Muscle layer of duodenum (tissue), 2 donors: ENCODE results near the gene CTTNBP2.

ENCODE experiments used
- H3K27ac ChIP-seq: one replicate; pipeline ENCODE4 v1.7.0; 2013; ENCODE audit warnings: mild to moderate bottlenecking, low read length
- H3K27me3 ChIP-seq: one replicate; pipeline ENCODE4 v1.7.0; 2013; ENCODE audit warnings: low read depth, mild to moderate bottlenecking, control low read depth, low read length
- H3K36me3 ChIP-seq, 2 donors: one replicate each; pipeline ENCODE4 v1.7.0; 2013; ENCODE audit warnings: low read length in 2 of 2, control low read depth in 1 of 2, mild to moderate bottlenecking in 1 of 2; ENCODE audit not compliant: insufficient read depth in 2 of 2, control insufficient read depth in 1 of 2
- H3K4me1 ChIP-seq, 2 donors: one replicate each; pipeline ENCODE4 v1.7.0; 2013; ENCODE audit warnings: low read length in 2 of 2, mild to moderate bottlenecking in 2 of 2, control low read depth in 1 of 2, moderate library complexity in 1 of 2; ENCODE audit not compliant: insufficient read depth in 2 of 2, control insufficient read depth in 1 of 2
- H3K4me3 ChIP-seq, 2 donors: one replicate each; pipeline ENCODE4 v1.7.0; 2013; ENCODE audit warnings: low read length in 2 of 2, low read depth in 1 of 2, mild to moderate bottlenecking in 1 of 2
- H3K9me3 ChIP-seq, 2 donors: one replicate each; pipeline ENCODE4 v1.7.0; 2013; ENCODE audit warnings: low read length in 2 of 2, control low read depth in 1 of 2, mild to moderate bottlenecking in 1 of 2; ENCODE audit not compliant: control insufficient read depth in 1 of 2
- donor health status: healthy.

The CTTNBP2 gene

DNA sequence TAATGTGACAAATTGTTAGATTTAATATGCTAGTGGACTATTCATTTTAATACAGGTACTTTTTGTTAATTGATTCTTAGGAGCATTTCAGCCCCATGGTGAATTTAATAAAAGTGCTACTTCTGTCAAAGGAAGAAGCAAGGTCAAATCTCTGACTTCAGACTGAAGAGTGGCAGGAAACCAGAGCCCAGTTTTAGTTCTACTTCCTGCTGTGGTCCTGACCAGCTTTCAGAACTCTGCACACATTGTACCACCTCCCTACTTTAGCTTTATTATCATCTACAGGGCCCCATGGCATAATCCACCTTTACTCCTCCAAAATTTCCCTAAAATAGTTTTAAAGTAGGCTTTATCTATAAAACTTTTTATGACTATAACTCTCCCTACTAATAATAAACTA is 33.7 kb downstream of the CTTNBP2 start:
- Histone ChIP-seq H3K27me3 (no peaks in the 10 kb centered on the region), H3K9me3 (no peaks in the 10 kb centered on the region), H3K27ac (no peak overlapping the region), H3K4me3 (no peak overlapping the region), H3K4me1 (peaks cover 0 to 4% of the 10 kb centered on the region in 2 donors), H3K36me3 (peaks cover 0 to 8% of the 10 kb centered on the region in 2 donors)

DNA sequence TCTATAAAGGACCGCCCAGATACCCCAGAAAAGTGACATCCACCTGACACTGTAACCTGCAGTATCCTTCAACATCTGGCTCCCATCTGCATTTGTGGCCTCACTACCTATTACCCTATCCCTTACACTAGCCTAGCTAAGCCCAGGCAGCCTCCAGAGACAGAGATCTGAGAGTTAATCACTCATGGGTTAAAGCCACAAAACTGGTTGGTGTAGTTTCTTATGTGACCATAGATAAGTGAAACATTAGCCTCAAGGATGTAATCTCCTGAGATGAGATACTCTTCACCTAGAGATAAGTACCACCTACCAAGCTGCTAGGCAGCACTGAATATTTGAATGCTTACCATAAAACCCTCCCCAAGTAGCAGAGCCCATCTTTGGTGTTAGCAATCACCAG is 35.4 kb downstream of the CTTNBP2 start:
- Histone ChIP-seq H3K27me3 (no peaks in the 10 kb centered on the region), H3K9me3 (no peaks in the 10 kb centered on the region), H3K27ac (no peak overlapping the region), H3K4me1 (peaks cover 0 to 4% of the 10 kb centered on the region in 2 donors), H3K36me3 (no peaks in the 10 kb centered on the region), H3K4me3 (no peak overlapping the region)

DNA sequence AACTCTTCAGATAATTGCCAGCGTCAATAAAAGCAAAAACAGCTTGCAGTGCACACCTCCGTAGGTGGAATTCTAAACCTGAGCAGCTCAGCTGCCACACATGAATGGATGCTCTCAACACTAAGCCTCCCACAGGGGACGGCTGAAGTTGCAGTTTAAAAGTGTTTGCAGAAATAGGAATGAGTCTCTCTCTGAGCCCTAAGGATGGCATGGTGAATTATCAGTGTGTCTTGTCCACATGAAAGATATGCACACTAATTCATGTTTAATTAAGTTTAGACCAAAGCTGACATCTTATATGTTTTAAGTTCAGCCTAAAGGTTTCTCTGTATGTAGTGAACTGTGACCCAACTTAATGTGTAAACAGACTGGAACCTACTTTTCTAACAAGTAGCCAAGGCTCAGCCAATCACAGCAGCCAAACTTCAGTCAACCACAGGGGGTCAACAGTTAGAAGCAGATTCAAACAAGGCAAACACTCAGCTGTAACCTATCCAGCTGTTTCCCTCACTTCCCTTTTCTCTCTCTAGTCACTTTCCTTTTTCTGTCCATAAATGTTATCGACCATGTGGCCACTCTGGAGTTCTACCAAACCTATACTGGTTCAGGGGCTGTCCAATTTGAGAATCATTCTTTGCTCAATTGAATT is 38.1 kb downstream of the CTTNBP2 start:
- peaks cover 1 to 6% of the 10 kb centered on the region in 2 donors for H3K4me1 ChIP-seq
- no peaks in the 10 kb centered on the region for H3K27me3 ChIP-seq
- H3K27ac ChIP-seq: no peak overlapping the region
- H3K36me3 ChIP-seq: no peaks in the 10 kb centered on the region
- H3K4me3 ChIP-seq: no peak overlapping the region
- H3K9me3 ChIP-seq: no peaks in the 10 kb centered on the region

DNA sequence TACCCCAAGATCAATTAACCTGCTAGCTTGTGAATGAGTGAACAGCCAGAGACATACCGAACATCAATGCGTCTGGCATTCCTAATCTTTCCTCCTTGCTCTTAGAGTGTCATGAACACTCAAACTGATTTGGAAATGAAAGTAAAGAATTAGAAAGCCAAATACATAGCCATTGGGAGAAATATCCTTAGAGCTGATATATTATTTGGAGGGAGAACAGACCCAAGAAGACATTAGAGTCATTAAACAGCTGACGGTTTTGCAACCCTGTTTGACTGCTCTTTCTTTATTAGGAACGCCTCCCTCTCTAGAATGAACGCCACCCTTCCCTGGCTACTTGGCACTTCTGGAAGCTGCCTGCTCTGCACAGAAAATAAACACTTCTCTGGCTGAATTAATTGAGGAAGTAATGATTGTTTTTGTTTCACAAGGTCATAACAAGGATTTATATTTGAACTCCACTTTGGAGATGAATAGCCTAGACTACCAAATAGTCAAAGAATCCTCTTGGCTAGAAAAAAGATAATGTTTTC is 42.8 kb downstream of the CTTNBP2 start:
- H3K4me3 ChIP-seq: peak overlapping the region; percentile 8 to 40
- H3K4me1 ChIP-seq: peaks cover 4 to 23% of the 10 kb centered on the region in 2 donors
- no peak overlapping the region for H3K27ac ChIP-seq

DNA sequence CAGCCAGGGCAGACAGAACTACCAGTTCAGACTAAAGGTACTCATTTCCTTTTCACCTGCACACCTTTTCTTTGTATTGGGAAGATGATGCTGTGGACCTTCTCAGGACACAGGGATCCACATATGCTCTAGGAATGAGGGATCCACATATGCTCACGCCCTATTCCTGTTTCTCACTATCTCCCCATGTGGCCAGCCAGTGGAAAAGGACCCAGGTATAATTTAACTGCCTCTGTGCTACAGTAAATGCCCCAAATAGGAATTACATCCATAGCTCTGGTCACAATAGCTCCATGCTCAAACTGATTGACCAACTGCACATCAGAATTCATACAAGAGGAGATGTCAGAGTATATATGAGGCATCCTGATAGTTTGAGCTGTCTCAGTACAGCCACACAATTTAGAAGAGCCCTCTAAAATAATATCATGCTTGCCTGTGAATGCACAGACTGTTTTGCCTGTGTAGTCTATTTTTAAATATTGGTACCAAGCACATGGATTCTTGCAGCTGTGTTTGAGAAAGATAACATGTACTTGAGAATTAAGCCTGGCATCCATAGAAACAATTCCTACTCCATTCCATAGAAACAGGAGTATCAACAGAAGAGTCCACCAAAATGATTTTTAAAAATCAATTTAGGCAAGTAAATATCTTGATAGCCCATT is 43.7 kb downstream of the CTTNBP2 start:
- no peak overlapping the region for H3K4me3 ChIP-seq
- H3K36me3 ChIP-seq: no peaks in the 10 kb centered on the region
- H3K27me3 ChIP-seq: no peaks in the 10 kb centered on the region
- no peaks in the 10 kb centered on the region for H3K9me3 ChIP-seq
- H3K4me1 ChIP-seq: peaks cover 4 to 20% of the 10 kb centered on the region in 2 donors
- no peak overlapping the region for H3K27ac ChIP-seq

More for the DNA sequence above, 42.8 kb downstream of the CTTNBP2 start:
- Histone ChIP-seq H3K27me3 (no peaks in the 10 kb centered on the region), H3K36me3 (no peaks in the 10 kb centered on the region), H3K9me3 (no peaks in the 10 kb centered on the region)

DNA sequence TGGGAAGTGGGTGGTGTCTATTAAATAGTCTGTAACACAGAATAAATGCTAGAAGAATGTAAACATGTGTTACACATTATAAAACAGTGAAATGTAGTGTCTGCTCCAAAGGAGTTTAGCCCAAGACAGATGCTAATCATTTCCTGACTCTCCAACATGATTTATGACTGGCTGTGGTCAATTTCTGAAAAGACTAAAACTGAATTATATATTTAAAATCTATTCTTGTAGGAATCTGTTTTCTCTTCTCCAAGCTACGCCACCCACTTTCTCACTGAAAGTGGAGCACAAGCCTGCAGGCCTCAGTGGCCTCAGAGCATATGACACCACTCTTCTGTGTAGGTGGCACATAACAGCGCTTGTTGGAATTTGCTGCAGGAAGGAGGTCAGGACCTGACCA is 44.4 kb downstream of the CTTNBP2 start:
- H3K27me3 ChIP-seq: no peaks in the 10 kb centered on the region
- peaks cover 4 to 20% of the 10 kb centered on the region in 2 donors for H3K4me1 ChIP-seq
- H3K9me3 ChIP-seq: no peaks in the 10 kb centered on the region
- H3K36me3 ChIP-seq: no peaks in the 10 kb centered on the region
- no peak overlapping the region for H3K4me3 ChIP-seq
- no peak overlapping the region for H3K27ac ChIP-seq

DNA sequence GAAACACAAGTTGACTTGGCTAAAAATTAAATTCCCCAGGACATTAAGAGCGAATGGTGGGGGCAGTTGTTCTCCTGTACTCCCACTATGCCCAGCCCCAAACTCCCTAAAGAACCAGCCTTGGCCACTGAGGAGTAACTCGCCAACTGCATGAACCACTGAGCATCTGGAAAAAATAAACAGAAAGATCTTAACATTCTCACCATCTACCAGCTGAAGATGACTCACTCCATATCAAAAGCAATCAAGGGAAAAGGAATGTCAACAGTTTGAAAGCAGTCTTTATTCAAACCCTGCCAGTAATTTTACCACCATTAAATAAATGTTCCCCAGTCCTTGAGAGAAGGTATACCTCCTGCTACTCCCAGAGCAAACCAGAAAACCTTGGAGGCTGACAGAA is 45.4 kb downstream of the CTTNBP2 start:
- Histone ChIP-seq H3K27ac (no peak overlapping the region), H3K4me3 (no peak overlapping the region), H3K36me3 (no peaks in the 10 kb centered on the region), H3K4me1 (peaks cover 4 to 20% of the 10 kb centered on the region in 2 donors), H3K9me3 (no peaks in the 10 kb centered on the region), H3K27me3 (no peaks in the 10 kb centered on the region)

DNA sequence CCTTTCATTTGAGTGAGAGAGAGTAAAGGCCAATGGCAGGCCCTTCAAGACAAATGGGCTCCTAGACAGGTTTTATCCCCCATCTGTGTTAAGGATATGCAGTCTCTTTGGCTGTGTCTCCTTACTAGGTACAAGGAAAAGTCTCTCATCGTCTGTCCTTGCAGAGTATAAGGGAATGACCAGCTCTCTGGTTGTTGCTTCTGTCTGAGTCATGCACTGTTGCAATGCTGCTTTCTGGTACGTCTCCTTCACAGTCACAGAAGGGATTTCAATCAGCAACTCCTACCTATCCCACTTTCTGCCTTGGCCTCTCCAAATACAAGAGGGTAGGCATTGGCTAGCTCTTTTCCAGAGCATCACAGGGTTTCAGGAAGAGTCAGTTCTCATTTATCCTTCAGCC is 48.1 kb downstream of the CTTNBP2 start:
- Histone ChIP-seq H3K27ac (no peak overlapping the region), H3K27me3 (no peaks in the 10 kb centered on the region), H3K36me3 (no peaks in the 10 kb centered on the region), H3K9me3 (no peaks in the 10 kb centered on the region), H3K4me3 (no peak overlapping the region), H3K4me1 (peaks cover 3 to 18% of the 10 kb centered on the region in 2 donors)

DNA sequence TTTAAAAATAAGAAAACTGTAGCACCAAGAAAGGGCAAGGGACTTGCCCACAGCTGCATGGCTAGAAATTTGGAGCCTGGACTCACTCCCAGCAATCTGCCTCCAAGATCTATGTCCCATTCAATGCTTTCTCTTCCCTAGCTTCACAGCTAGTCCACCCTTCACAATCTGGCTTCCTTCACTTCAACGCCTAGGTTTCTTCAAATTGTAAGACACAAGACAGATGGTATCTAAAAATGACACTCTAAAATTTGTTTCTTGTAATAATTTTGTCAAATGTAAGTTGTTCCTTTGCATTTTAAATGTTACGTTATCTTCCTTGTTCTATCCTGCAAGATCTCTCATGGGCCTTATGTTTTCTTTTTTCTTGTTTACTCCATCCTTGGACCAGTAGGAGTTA is 48.6 kb downstream of the CTTNBP2 start:
- Histone ChIP-seq H3K36me3 (no peaks in the 10 kb centered on the region), H3K27me3 (no peaks in the 10 kb centered on the region), H3K27ac (no peak overlapping the region), H3K4me3 (no peak overlapping the region), H3K9me3 (no peaks in the 10 kb centered on the region), H3K4me1 (peaks cover 0 to 15% of the 10 kb centered on the region in 2 donors)

DNA sequence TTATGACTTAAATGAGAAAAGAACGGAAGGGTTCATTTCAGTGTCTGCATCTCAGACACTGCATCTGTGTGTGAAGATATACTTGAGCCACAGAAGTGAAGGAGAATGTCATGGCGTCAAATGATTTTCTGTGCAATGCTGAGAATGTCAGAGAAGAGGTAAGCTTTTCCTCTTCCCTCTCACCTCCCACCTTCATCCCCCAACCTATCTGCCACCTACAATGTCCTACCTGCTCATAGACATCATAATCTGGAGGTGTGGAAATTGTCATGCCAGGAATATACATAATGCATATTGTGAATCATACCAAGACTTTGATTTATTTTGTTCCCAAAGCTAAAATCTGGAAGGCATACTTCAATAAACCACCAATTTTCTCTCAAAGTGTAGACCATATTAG is 53.7 kb downstream of the CTTNBP2 start:
- H3K4me3 ChIP-seq: no peak overlapping the region
- no peaks in the 10 kb centered on the region for H3K27me3 ChIP-seq
- no peaks in the 10 kb centered on the region for H3K36me3 ChIP-seq
- H3K27ac ChIP-seq: no peak overlapping the region
- no peaks in the 10 kb centered on the region for H3K9me3 ChIP-seq
- no peaks in the 10 kb centered on the region for H3K4me1 ChIP-seq

DNA sequence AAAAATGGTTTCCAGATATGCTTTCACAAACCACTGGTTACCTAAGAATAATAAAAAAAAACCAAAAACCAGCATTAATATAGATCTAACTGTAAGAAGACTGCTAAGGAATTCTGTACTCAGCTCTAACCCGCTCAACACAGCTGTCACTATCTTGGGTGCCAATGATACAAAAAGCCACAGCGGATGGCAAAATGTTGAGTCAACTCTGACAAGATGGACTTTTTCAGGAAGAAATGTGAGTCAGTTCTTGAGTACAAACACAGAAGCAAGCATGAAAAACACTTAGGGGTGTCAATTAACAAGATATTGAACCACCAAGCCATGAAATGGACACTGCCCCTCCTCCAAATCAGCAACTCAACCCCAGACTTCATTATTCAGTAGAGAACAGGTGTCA is 55.0 kb downstream of the CTTNBP2 start:
- Histone ChIP-seq H3K27me3 (no peaks in the 10 kb centered on the region), H3K36me3 (no peaks in the 10 kb centered on the region), H3K4me3 (no peak overlapping the region), H3K4me1 (no peaks in the 10 kb centered on the region), H3K9me3 (no peaks in the 10 kb centered on the region), H3K27ac (no peak overlapping the region)
